ENCODE data around the gene TMCO4.

DNA sequence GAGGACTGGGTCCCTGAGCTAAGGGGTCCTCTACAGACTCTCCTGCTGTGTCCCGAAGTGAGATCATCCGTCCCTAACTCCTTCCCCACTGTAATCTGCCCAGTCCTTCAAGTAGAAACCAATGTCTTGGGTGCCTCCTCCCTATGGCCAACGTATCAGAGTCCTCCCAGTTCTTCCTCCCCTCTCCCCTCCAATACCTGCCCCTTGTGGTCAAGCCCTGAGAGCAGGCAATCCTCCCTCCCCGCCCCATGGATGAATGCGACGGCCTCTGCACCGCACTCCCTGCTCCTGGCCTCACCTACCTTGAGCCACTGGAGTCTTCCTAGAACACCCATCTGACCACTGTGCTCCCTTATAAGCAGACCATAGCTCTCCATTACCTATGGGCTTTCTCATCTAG is 103.9 kb downstream of the TMCO4 start:
- no peak for TF ChIP-seq ETV6 (CRISPR knock-in tag; IDR thresholded peaks at IDR 0.05)
- TF ChIP-seq ZNF232 (CRISPR knock-in tag; IDR thresholded peaks at IDR 0.05) = no peak
- TF ChIP-seq CBFB (CRISPR knock-in tag; IDR thresholded peaks at IDR 0.05; ENCODE audit: low read depth) = no peak
- TF ChIP-seq ATF2 (CRISPR knock-in tag; IDR thresholded peaks at IDR 0.05; ENCODE audit: borderline replicate concordance, low read depth) = no peak
- TF ChIP-seq, protein P1, sequence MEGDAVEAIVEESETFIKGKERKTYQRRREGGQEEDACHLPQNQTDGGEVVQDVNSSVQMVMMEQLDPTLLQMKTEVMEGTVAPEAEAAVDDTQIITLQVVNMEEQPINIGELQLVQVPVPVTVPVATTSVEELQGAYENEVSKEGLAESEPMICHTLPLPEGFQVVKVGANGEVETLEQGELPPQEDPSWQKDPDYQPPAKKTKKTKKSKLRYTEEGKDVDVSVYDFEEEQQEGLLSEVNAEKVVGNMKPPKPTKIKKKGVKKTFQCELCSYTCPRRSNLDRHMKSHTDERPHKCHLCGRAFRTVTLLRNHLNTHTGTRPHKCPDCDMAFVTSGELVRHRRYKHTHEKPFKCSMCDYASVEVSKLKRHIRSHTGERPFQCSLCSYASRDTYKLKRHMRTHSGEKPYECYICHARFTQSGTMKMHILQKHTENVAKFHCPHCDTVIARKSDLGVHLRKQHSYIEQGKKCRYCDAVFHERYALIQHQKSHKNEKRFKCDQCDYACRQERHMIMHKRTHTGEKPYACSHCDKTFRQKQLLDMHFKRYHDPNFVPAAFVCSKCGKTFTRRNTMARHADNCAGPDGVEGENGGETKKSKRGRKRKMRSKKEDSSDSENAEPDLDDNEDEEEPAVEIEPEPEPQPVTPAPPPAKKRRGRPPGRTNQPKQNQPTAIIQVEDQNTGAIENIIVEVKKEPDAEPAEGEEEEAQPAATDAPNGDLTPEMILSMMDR (IDR thresholded peaks at IDR 0.05) = no peak
- no peak for TF ChIP-seq MAX (CRISPR knock-in tag; IDR thresholded peaks at IDR 0.05)
- TF ChIP-seq, protein P2, sequence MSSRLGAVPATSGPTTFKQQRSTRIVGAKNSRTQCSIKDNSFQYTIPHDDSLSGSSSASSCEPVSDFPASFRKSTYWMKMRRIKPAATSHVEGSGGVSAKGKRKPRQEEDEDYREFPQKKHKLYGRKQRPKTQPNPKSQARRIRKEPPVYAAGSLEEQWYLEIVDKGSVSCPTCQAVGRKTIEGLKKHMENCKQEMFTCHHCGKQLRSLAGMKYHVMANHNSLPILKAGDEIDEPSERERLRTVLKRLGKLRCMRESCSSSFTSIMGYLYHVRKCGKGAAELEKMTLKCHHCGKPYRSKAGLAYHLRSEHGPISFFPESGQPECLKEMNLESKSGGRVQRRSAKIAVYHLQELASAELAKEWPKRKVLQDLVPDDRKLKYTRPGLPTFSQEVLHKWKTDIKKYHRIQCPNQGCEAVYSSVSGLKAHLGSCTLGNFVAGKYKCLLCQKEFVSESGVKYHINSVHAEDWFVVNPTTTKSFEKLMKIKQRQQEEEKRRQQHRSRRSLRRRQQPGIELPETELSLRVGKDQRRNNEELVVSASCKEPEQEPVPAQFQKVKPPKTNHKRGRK (CRISPR knock-in tag; IDR thresholded peaks at IDR 0.05; ENCODE audit: borderline replicate concordance) = no peak
